GM12865 (cell line): ENCODE results near the gene NFIA.

Experiments used
- DNase-seq: peaks from one replicate; pipeline ENCODE4 v3.0.0; 2010; ENCODE audit warnings: low read depth
- H3K4me3 ChIP-seq: 2 replicates; pipeline ENCODE4 v1.5.1; 2011; ENCODE audit warnings: mild to moderate bottlenecking, low read depth, low read length, control low read depth
- CTCF ChIP-seq: IDR thresholded peaks from 2 replicates; pipeline ENCODE4 v1.5.1; 2011; ENCODE audit warnings: low read length, control low read depth, low read depth, inconsistent platforms; ENCODE audit not compliant: insufficient read depth; ENCODE audit errors: missing control alignments

The NFIA gene

GRCh38 chr1:61183471-61184039 lies 101.2 kb downstream of the NFIA start:
- DNase-seq, result no peak
- TF ChIP-seq CTCF, result no peak
- H3K4me3 ChIP-seq, result no peak overlapping the region

- no peak for TF ChIP-seq CTCF
- H3K4me3 ChIP-seq, result no peak overlapping the region
- no peak for DNase-seq
These were observed 101.8 kb downstream of the NFIA start for GRCh38 chr1:61184040-61184713.

GRCh38 chr1:61184714-61185106 lies 102.3 kb downstream of the NFIA start:
- DNase-seq, result no peak
- H3K4me3 ChIP-seq, result no peak overlapping the region
- TF ChIP-seq CTCF, result no peak

- TF ChIP-seq CTCF, result no peak
- H3K4me3 ChIP-seq, result no peak overlapping the region
- DNase-seq, result no peak
These were observed 104.4 kb downstream of the NFIA start for GRCh38 chr1:61186753-61187152.

- no peak for TF ChIP-seq CTCF
- DNase-seq, result no peak
- no peak overlapping the region for H3K4me3 ChIP-seq
These were observed 105.2 kb downstream of the NFIA start for GRCh38 chr1:61187352-61188086.

- no peak overlapping the region for H3K4me3 ChIP-seq
- TF ChIP-seq CTCF, result no peak
- DNase-seq, result no peak
These were observed 107.8 kb downstream of the NFIA start for GRCh38 chr1:61190153-61190552.
